Right cardiac atrium (tissue), 5 donors: ENCODE results near the gene EFS. TPM values are rescaled to one million over a fixed set of nuclear protein-coding genes. Genes with fewer than 3 reads are reported as not detected.

Experiments
- ATAC-seq, 2 donors: fragments of 200-7000 bp; cut with Tn5 transposase; one replicate each; pipeline versions ENCODE4 v1.8.0 to v1.9.1; 2020; ENCODE audit warnings: moderate library complexity in 2 of 2, mild to moderate bottlenecking in 1 of 2
- DNase-seq, 3 donors: peaks; one replicate each; pipeline ENCODE4 v3.0.0-alpha.2; 2020
- H3K27ac ChIP-seq: one replicate; pipeline ENCODE4 v1.5.1; 2013; ENCODE audit warnings: mild to moderate bottlenecking, low read length, control low read depth, moderate library complexity
- H3K27me3 ChIP-seq: one replicate; pipeline ENCODE4 v1.6.1; 2013; ENCODE audit not compliant: control insufficient read depth, insufficient read depth
- H3K4me1 ChIP-seq: one replicate; pipeline ENCODE4 v1.6.1; 2013; ENCODE audit warnings: low read length; ENCODE audit not compliant: control insufficient read depth, insufficient read depth
- H3K4me3 ChIP-seq: one replicate; pipeline ENCODE4 v1.5.1; 2013; ENCODE audit warnings: low read length, control low read depth
- H3K9me3 ChIP-seq: one replicate; pipeline ENCODE4 v1.6.1; 2013; ENCODE audit warnings: low read length; ENCODE audit not compliant: control insufficient read depth
- WGBS: extraction: QIAGEN DNeasy Blood & Tissue Kit; methylation state at CpG from one replicate; pipeline ENCODE4 v1.1.7; 2013; 5-methylcytosine and 5-hydroxymethylcytosine counted together
- intact Hi-C, 4 donors: fragments of 100-400 bp; cut with DNase I; formaldehyde crosslinking; loops; one replicate each; pipeline versions ENCODE4 v1.11.0 to v1.14.0; 2022 to 2023
- microRNA-seq, 2 donors: library from miRNA; unstranded; fragments of <30 nt; microRNA quantifications; one replicate each; pipeline ENCODE4 v1.2.0, GENCODE V29; 2020 to 2021
- polyA plus RNA-seq: library from polyadenylated mRNA; stranded (reverse); fragments of 200-250 nt; gene quantifications from one replicate; pipeline ENCODE4 v1.2.3, GENCODE V29; 2013
- total RNA-seq, 4 donors: library from RNA; stranded (reverse); fragmentation: NEBNext Ultra II Directional; extraction: Animal tissue kit (Norgen Biotek cat#: 25700); gene quantifications; one replicate each; pipeline ENCODE4 v1.2.1, GENCODE V29; 2021
- donor health status: healthy with polysubstance abuse.
- donor health status: DM: no; HTN: yes; CAD: no.
- donor health status: DM: no; HTN: no; CAD: no.
- donor health status: DM: no; HTN: yes; CAD: no; lungs with severe emphysema.
- donor health status: DM: yes; HTN: yes; CAD: no.

The EFS gene
- total and polyA plus RNA-seq, 5 donors = 6.2 to 10.1 (median 7.2) TPM

DNA sequence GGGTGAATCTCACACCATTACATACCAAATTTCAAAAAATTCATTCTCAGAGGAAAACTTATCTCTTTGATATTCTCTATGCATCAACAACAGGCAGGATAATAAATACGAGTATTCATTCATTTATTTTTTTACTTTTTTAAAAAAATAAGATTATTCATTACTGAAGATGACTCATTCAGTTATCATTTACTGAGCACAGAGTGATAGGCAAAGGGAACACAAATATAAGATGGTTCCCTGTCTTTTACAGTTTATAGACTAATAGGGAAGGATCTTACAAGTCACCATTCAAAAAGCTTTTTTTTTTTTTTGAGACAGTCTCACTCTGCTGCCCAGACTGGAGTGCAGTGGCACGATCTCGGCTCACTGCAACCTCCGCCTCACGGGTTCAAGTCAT is 48.7 kb downstream of the EFS start:
- H3K9me3 ChIP-seq = no peaks in the 10 kb centered on the region
- intact Hi-C loops = no loop called here
- no peaks in the 10 kb centered on the region for H3K27me3 ChIP-seq
- no peak overlapping the region for H3K4me3 ChIP-seq
- WGBS = 86% methylated on average over 5 of the region's 5 CpGs
- peaks cover 4% of the 10 kb centered on the region for H3K4me1 ChIP-seq
- H3K27ac ChIP-seq = no peak overlapping the region
- ATAC-seq (no peak), DNase-seq (peak in 1 of 3 donors; percentile 36)

DNA sequence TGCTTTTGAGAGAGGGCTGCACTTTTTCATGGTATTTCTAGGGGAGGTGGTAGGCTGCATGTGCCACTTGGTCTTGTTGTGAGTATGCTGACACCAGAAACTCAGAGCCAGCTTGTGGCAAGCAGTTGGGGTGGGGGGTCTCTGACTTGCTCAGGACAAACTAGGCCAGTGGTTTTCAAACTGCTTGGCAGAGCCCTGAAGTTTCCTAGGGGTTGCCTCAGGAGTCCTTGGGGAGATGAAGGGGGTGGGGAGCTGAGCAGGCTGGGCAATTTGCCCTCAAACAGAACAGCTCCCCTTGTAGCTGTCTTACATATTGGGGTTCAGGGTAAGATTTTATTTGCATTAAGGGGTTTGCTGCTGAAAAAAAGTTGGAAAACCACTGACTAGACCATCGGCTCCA is 54.4 kb downstream of the EFS start:
- intact Hi-C loops = no loop called here
- Histone ChIP-seq H3K4me1 (peaks cover 2% of the 10 kb centered on the region), H3K27ac (no peak overlapping the region), H3K4me3 (no peak overlapping the region), H3K9me3 (no peaks in the 10 kb centered on the region), H3K27me3 (no peaks in the 10 kb centered on the region)
- WGBS = 88% methylated on average over 1 of the region's 1 CpG
- ATAC-seq (no peak), DNase-seq (no peak)

DNA sequence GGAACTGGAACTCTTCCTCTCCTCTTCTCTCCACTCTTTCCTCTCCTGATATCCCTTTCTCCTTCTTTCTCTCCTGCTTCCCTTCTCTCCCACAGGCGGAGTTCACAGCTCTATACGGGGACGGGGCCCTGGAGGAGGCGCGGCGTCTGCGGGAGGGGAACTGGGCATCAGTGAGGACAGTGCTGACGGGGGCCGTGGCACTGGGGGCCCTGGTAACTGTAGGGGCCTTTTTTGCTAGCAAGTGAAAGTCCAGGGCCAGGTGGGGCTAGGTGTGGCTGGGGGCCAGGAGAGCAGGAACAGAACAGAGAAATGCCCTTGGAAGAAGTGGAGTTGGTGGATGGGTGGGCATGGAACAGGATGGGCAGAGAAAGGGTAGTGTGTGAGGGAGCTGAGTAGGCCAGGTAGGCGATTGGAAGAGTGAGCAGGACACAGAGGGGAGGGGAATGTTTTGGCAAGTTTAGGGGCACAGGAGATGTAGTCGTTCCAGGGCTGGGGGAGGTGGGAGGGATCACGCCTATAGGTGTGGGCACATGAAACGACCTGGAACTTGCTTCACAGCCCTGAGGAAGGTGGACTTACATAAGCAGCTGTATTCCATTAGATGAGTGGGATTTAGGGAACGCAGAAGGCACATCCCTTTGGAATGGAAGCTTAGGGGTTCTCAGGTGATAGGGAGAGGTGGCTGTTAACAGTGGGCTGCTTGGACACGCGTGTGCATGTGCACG is 56.1 kb downstream of the EFS start:
- intact Hi-C loops = no loop called here
- Histone ChIP-seq H3K27me3 (no peaks in the 10 kb centered on the region), H3K9me3 (no peaks in the 10 kb centered on the region), H3K4me1 (peaks cover 2% of the 10 kb centered on the region), H3K27ac (no peak overlapping the region), H3K4me3 (no peak overlapping the region)
- ATAC-seq (no peak), DNase-seq (peak in 1 of 3 donors; percentile 40)
- WGBS = 86% methylated on average over 17 of the region's 17 CpGs

DNA sequence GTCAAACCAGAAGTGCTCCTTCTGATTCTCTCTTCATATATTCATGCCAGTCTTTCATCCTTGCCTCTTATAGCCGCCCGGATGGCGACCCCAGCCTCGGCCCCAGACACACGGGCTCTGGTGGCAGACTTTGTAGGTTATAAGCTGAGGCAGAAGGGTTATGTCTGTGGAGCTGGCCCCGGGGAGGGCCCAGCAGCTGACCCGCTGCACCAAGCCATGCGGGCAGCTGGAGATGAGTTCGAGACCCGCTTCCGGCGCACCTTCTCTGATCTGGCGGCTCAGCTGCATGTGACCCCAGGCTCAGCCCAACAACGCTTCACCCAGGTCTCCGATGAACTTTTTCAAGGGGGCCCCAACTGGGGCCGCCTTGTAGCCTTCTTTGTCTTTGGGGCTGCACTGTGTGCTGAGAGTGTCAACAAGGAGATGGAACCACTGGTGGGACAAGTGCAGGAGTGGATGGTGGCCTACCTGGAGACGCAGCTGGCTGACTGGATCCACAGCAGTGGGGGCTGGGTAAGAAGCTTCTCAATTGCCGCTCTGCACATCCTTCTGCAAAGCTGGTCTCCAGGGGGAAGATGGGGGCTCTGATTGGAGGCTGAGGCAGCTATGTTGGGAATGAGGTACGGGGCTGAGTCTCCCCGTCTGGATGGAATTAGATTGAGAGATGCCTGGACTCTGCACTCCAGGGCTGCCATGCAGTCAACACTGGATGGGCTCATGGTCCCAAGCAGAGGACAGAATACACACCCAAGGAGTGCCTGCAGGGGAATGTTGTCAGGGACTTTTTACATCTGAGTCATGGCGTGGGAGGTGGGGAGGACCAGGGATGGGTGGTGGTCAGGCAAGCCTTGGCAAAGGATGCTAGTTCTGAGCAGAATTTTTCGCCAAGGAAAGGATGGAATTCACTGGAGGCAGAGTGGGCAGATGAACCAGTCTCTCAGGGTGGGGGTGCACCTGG is 57.0 kb downstream of the EFS start:
- 87% methylated on average over 22 of the region's 22 CpGs for WGBS

DNA sequence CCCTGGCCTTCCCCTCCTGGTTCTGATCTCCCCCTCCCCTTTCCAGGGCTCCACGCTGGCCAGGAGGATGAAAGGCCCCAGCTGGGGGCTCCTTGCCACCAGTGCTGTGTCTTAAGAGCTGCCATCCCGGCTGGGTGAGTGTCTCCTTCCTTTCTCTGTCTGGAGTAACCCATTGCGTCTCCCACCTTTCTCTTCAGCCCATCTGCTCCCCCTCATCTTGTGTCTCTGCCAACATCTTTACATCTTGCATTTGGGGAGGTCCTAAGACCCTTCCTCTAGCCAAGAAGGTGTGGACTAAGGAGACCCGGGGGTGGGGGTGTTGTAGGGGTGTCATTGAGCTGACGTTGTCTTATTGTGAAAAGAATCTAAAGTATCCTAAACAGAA is 57.8 kb downstream of the EFS start:
- H3K4me1 ChIP-seq = peaks cover 6% of the 10 kb centered on the region
- H3K27ac ChIP-seq = peak overlapping the region; percentile 86
- no peaks in the 10 kb centered on the region for H3K9me3 ChIP-seq
- 7% methylated on average over 5 of the region's 5 CpGs for WGBS
- H3K4me3 ChIP-seq = peak overlapping the region; percentile 79
- DNase-seq = no peak
- H3K27me3 ChIP-seq = no peaks in the 10 kb centered on the region
- ATAC-seq = no peak
- intact Hi-C loops = no loop called here

More for the DNA sequence above, 57.0 kb downstream of the EFS start:
- ATAC-seq (no peak), DNase-seq (no peak)
- intact Hi-C loops = no loop called here
- Histone ChIP-seq H3K27ac (no peak overlapping the region), H3K27me3 (no peaks in the 10 kb centered on the region), H3K4me1 (peaks cover 4% of the 10 kb centered on the region), H3K9me3 (no peaks in the 10 kb centered on the region), H3K4me3 (no peak overlapping the region)

DNA sequence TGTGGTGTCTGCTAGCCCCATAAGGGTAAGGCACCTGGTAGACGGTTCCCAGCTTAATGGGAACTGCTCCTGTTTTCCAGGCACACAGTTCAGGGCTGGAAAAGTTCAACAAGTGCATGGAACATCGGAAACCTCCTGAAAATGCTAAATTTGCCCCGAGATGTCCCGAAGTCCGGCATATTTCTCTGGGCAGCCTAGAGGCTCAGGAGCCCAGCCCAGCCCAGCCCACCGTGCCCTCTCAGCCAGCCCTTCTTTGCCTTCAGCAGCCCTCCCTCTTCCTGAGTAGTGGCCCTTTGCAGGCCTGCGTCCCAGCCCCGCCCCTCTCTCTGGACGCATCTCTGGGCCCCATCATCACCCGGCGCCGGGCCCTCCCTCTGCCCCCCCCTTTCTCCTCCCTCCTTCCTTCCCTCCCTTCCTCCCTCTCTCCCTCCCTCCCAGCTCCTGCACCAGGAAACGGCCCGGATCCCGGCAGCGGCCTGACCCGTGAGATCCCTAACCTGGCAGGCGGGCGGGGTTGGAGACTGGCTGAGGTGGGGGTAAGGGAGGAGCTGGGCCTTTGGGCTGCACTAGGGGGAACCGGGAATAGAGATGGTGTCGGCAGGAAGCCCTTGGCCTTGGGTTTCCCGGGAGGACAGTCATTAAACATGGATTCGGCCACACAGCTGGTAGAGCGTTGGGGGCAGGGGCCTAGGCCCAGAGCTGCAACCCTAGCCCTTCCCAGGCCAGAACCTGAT is 58.4 kb downstream of the EFS start, which contains the start of gene BCL2L2:
TSS of gene BCL2L2 (plus strand) at position 422 of the 734 bp plus-strand sequence. CDS start 935 bp downstream, outside the sequence.
- peak; percentile 79 for ATAC-seq
- Histone ChIP-seq H3K4me3 (peak within 1 kb of the TSS; percentile 79), H3K27ac (peak within 1 kb of the TSS; percentile 95), H3K27me3 (no peaks in the 10 kb centered on the region), H3K9me3 (no peaks in the 10 kb centered on the region), H3K4me1 (peaks cover 6% of the 10 kb centered on the region)
- intact Hi-C loops = no loop called here
- under 1% methylated on average over 24 of the region's 24 CpGs for WGBS
- DNase-seq = peak; percentile 94 to 98 (median 97)

Small RNAs within 50 kb of the gene (microRNA-seq; reads per million reads assigned to microRNA genes)
- 7,222 to 31,986 reads per million in 2 donors for gene MIR208A

Other genes with a start within 250 kb of the EFS start
- not detected for gene CEBPE, start 245.9 kb downstream of the EFS start, total RNA-seq
- not detected for gene CEBPE, start 245.9 kb downstream of the EFS start, polyA plus RNA-seq
- 10 to 100 TPM in 2 of 4 donors, 1 to 10 TPM in 2; 6.9 to 11.7 (median 10.1) TPM for gene SLC7A8, start 181.5 kb downstream of the EFS start, total RNA-seq
- gene SLC7A8, start 181.5 kb downstream of the EFS start, polyA plus RNA-seq = 7.8 TPM
- not detected for gene RNF212B, start 127.2 kb downstream of the EFS start, total RNA-seq
- gene RNF212B, start 127.2 kb downstream of the EFS start, polyA plus RNA-seq = not detected
- gene HOMEZ, start 79.0 kb downstream of the EFS start, total RNA-seq = 10 to 100 TPM in 2 of 4 donors, 1 to 10 TPM in 2; 8.4 to 12.7 (median 10.4) TPM
- 9.8 TPM for gene HOMEZ, start 79.0 kb downstream of the EFS start, polyA plus RNA-seq
- gene PPP1R3E, start 62.3 kb downstream of the EFS start, total RNA-seq = 10 to 100 TPM in 2 of 4 donors, 1 to 10 TPM in 2; 6.1 to 15.3 (median 10.6) TPM
- 7.9 TPM for gene PPP1R3E, start 62.3 kb downstream of the EFS start, polyA plus RNA-seq
- 10 to 100 TPM; 40.4 to 51.9 (median 48.8) TPM for gene BCL2L2, start 58.3 kb downstream of the EFS start, total RNA-seq
- 38.1 TPM for gene BCL2L2, start 58.3 kb downstream of the EFS start, polyA plus RNA-seq
- gene PABPN1, start 43.7 kb downstream of the EFS start, total RNA-seq = 10 to 100 TPM; 93.6 to 97.9 (median 96.4) TPM
- gene PABPN1, start 43.7 kb downstream of the EFS start, polyA plus RNA-seq = 107 TPM
- gene SLC22A17, start 12.3 kb downstream of the EFS start, total RNA-seq = 10 to 100 TPM; 42.4 to 72.5 (median 55.9) TPM
- 47.2 TPM for gene SLC22A17, start 12.3 kb downstream of the EFS start, polyA plus RNA-seq
- gene IL25, start 7.6 kb upstream of the EFS start, total RNA-seq = not detected
- 0.09 TPM for gene IL25, start 7.6 kb upstream of the EFS start, polyA plus RNA-seq
- gene CMTM5, start 11.9 kb upstream of the EFS start, total RNA-seq = 1 to 10 TPM in 3 of 4 donors, under 1 TPM in 1; 0.36 to 1.4 (median 1.2) TPM
- gene CMTM5, start 11.9 kb upstream of the EFS start, polyA plus RNA-seq = 13.9 TPM
- gene MYH6, start 43.1 kb upstream of the EFS start, total RNA-seq = over 10,000 TPM; 12,862 to 15,773 (median 14,347) TPM
- gene MYH6, start 43.1 kb upstream of the EFS start, polyA plus RNA-seq = 11,120 TPM
- 1,000 to 10,000 TPM in 1 of 4 donors, 100 to 1,000 TPM in 3; 461 to 2,251 (median 602) TPM for gene MYH7, start 70.5 kb upstream of the EFS start, total RNA-seq
- gene MYH7, start 70.5 kb upstream of the EFS start, polyA plus RNA-seq = 1,734 TPM
- 10 to 100 TPM; 19.3 to 23.4 (median 21.8) TPM for gene NGDN, start 104.5 kb upstream of the EFS start, total RNA-seq
- 26.8 TPM for gene NGDN, start 104.5 kb upstream of the EFS start, polyA plus RNA-seq
- gene ZFHX2, start 186.6 kb upstream of the EFS start, total RNA-seq = 1 to 10 TPM in 1 of 4 donors, under 1 TPM in 3; 0.31 to 1.0 (median 0.87) TPM
- gene ZFHX2, start 186.6 kb upstream of the EFS start, polyA plus RNA-seq = 0.50 TPM
- gene THTPA, start 191.1 kb upstream of the EFS start, total RNA-seq = 10 to 100 TPM; 18.8 to 21.5 (median 20.9) TPM
- 22.9 TPM for gene THTPA, start 191.1 kb upstream of the EFS start, polyA plus RNA-seq
- 10 to 100 TPM; 13.8 to 17.9 (median 15.4) TPM for gene AP1G2, start 202.6 kb upstream of the EFS start, total RNA-seq
- gene AP1G2, start 202.6 kb upstream of the EFS start, polyA plus RNA-seq = 12.9 TPM
- under 1 TPM; 0.11 to 0.38 (median 0.27) TPM for gene JPH4, start 213.6 kb upstream of the EFS start, total RNA-seq
- gene JPH4, start 213.6 kb upstream of the EFS start, polyA plus RNA-seq = 0.23 TPM